Neutrophil (primary cell): ENCODE measurements around the gene ANOS1.
"Not testable (repeated sequence)": the region's sequence is repeated elsewhere in the genome, so short reads cannot be mapped to it uniquely, and the experiment has no call there.

Source experiments
- H3K27ac ChIP-seq: fragments of 200-600 bp; sonication (generic); 2 replicates; pipeline ENCODE4 v1.5.1; 2016; ENCODE audit warnings: mild to moderate bottlenecking, moderate library complexity
- H3K27me3 ChIP-seq: fragments of 200-600 bp; sonication (generic); 2 replicates; pipeline ENCODE4 v1.6.0; 2016; ENCODE audit warnings: mild to moderate bottlenecking
- H3K36me3 ChIP-seq: fragments of 200-600 bp; sonication (generic); 2 replicates; pipeline ENCODE4 v1.5.1; 2017
- H3K4me1 ChIP-seq, 2 experiments: fragments of 200-600 bp in 1 of 2; sonication (generic) in 1 of 2; 1 replicate in 1 of 2; 2 replicates in 1 of 2; pipeline versions ENCODE4 v1.5.1 to v1.6.1; 2013 to 2016; ENCODE audit warnings: low read depth in 1 of 2, low read length in 1 of 2, mild to moderate bottlenecking in 1 of 2, moderate library complexity in 1 of 2; ENCODE audit not compliant: control insufficient read depth in 1 of 2, insufficient read depth in 1 of 2
- H3K4me3 ChIP-seq, 2 experiments: fragments of 200-600 bp in 1 of 2; sonication (generic) in 1 of 2; 1 replicate in 1 of 2; 2 replicates in 1 of 2; pipeline ENCODE4 v1.5.1; 2013 to 2016; ENCODE audit warnings: low read depth in 1 of 2, low read length in 1 of 2, mild to moderate bottlenecking in 1 of 2, moderate library complexity in 1 of 2
- H3K9me3 ChIP-seq: fragments of 200-600 bp; sonication (generic); 2 replicates; pipeline ENCODE4 v1.5.1; 2016
- CTCF ChIP-seq: fragments of 200-600 bp; sonication (generic); IDR thresholded peaks from 2 replicates; pipeline ENCODE4 v1.5.1; 2016; ENCODE audit warnings: antibody characterized with exemption

ANOS1 gene

GRCh38 chrX:8504451-8504850 is 227.5 kb downstream of the ANOS1 start:
- no peak overlapping the region for H3K27ac ChIP-seq
- no peaks in the 10 kb centered on the region for H3K9me3 ChIP-seq
- no peak for TF ChIP-seq CTCF
- no peak overlapping the region for H3K4me3 ChIP-seq
- no peaks in the 10 kb centered on the region for H3K36me3 ChIP-seq
- no peaks in the 10 kb centered on the region for H3K4me1 ChIP-seq
- no peaks in the 10 kb centered on the region for H3K27me3 ChIP-seq

DNA sequence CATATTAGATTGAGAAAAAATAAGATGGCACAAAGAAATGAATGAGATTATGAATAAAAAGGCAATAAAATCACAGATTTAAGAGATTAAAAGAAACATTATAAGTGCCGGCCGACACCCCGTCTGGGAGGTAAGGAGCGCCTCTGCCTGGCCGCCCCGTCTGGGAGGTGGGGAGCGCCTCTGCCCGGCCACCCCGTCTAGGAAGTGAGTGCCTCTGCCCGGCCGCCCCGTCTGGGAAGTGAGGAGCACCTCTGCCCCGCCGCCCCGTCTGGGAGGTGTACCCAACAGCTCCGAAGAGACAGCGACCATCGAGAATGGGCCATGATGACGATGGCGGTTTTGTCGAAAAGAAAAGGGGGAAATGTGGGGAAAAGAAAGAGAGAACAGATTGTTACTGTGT is 229.8 kb downstream of the ANOS1 start:
- not testable (repeated sequence) for H3K4me1 ChIP-seq, H3K9me3 ChIP-seq, H3K4me3 ChIP-seq, H3K36me3 ChIP-seq, H3K27ac ChIP-seq, H3K27me3 ChIP-seq

DNA sequence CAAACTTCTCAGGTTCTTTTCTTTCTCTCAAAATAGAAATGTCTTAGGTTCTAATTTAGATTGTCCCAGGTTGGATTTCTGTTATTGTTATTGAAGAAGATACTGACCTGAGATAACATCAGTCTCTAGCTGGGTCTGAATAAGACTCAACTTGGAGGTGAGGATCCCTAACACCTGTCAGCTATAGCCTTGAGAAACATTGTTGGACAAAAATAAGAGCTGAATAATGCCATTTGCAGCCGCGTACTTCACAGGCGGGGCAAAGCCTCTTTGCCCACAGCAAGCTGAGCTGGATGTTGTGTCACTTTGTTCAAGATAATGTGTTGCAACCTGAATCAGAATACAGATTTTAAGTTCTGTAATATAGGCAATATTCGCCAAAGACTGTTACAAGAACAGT is 231.7 kb downstream of the ANOS1 start:
- Histone ChIP-seq H3K27ac (no peak overlapping the region), H3K4me1 (no peaks in the 10 kb centered on the region), H3K9me3 (no peaks in the 10 kb centered on the region), H3K27me3 (no peaks in the 10 kb centered on the region), H3K4me3 (no peak overlapping the region), H3K36me3 (no peaks in the 10 kb centered on the region)
- TF ChIP-seq CTCF: no peak

GRCh38 chrX:8495036-8495435 is 236.9 kb downstream of the ANOS1 start:
- not testable (repeated sequence) for H3K27me3 ChIP-seq, H3K36me3 ChIP-seq, H3K9me3 ChIP-seq, H3K27ac ChIP-seq, H3K4me1 ChIP-seq, H3K4me3 ChIP-seq

- Histone ChIP-seq H3K27me3 (no peaks in the 10 kb centered on the region), H3K36me3 (no peaks in the 10 kb centered on the region), H3K9me3 (no peaks in the 10 kb centered on the region), H3K27ac (no peak overlapping the region), H3K4me3 (no peak overlapping the region), H3K4me1 (no peaks in the 10 kb centered on the region)
- TF ChIP-seq CTCF: no peak
Observed at GRCh38 chrX:8484360-8484949, 247.5 kb downstream of the ANOS1 start.
